HK-2 (cell line): Measurements from ENCODE around the gene SYT2.
A peak's percentile ranks its signal among the peaks of the same experiment; 100 is the strongest.
"Not testable (repeated sequence)": the region's sequence is repeated elsewhere in the genome, so short reads cannot be mapped to it uniquely, and the experiment has no call there.

Experiments used
- DNase-seq: peaks from one replicate; pipeline ENCODE4 v3.0.0-alpha.2; 2018; ENCODE audit not compliant: unreplicated experiment

The SYT2 gene

GRCh38 chr1:202642619-202643291 lies 67.5 kb downstream of the SYT2 start:
- no peak for DNase-seq

DNA sequence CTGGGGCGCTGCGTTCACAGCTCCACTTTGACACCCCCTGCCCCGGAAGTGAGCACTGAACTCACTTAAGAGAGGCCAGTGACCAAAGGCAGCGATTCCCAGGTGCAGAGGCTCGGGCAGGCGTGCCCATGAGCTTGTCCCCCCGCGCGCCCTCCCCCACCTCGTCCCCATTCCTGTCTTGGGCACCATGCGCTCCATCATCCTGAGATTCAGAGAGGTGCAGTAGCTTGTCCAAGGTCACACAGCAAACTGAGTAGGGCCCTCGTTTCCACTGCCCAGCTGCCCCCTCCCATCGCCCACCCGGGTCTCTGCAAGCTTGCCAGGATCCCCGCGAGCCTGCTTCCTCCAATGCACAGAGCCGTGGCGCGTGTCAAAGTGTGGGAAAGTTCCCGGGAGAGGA lies 68.0 kb downstream of the SYT2 start:
- DNase-seq: no peak

- DNase-seq: no peak
Measured at GRCh38 chr1:202639500-202639899, 70.8 kb downstream of the SYT2 start.

- not testable (repeated sequence) for DNase-seq
Measured at GRCh38 chr1:202638701-202639305, 71.5 kb downstream of the SYT2 start.

DNA sequence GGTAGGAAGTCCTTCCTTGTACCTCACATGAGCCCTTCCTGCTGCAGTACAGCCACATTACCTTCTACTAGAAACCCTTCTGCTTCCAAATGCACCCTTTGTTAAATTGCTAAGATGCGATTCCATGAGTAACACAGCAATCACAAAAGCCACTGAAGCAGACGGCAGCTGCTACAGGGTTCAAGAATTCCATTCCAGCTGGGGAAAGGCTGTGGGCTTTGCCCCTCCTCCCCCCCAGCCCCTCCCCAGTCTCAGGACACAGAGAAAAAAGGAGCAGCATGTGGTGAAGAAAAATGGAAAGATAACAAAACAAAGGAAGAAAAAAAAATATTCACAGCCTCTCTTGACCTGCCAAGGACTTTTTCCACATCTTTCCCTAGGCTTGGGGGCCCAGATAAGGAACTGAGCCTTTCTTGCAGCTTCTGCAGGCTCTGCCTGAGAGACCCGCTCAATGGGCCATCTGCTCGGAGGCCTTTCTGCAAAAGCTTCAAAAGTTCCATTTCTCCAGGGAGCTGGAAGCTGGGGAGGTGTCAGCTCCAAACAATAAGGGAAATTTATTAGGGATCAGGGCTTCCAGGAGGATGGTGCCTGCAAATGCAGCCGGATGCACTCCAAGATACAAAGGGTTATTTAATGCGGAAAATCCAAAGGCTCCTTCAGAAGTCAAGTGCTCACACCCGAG lies 72.1 kb downstream of the SYT2 start:
- DNase-seq: no peak

GRCh38 chr1:202637321-202638018 lies 72.8 kb downstream of the SYT2 start:
- DNase-seq: not testable (repeated sequence)

GRCh38 chr1:202636171-202636570 lies 74.1 kb downstream of the SYT2 start:
- not testable (repeated sequence) for DNase-seq

GRCh38 chr1:202632241-202632640 lies 78.0 kb downstream of the SYT2 start:
- no peak for DNase-seq

- DNase-seq: no peak
Measured at GRCh38 chr1:202631076-202631923, 79.0 kb downstream of the SYT2 start.

- no peak for DNase-seq
Measured at GRCh38 chr1:202630541-202630940, 79.7 kb downstream of the SYT2 start.

- DNase-seq: not testable (repeated sequence)
Measured at GRCh38 chr1:202630096-202630495, 80.2 kb downstream of the SYT2 start.

DNA sequence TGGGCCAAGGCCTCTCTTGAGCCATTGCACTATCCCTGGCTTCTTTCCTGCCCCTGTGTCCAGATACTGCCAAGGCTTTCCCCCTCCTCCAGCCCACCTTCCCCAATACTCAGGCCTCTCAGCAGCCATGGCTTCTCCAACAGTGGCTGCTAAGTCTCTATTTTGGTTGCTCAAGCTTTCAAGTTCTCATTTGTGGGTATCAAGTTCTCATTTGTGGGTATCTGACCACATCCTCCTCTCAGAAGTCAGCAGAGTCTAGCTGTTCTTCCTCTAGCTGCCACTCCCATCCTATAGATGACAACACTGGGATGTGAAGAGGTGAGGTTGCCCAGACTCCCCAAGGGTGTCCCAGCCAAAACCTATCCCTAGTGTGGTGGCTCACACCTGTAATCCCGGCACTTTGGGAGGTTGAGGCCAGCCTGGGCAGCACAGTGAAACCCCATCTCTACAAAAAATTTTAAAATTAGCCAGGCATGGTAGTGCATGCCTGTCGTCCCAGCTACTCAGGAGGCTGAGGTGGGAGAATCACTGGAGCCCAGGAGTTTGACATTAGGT lies 80.9 kb downstream of the SYT2 start:
- DNase-seq: not testable (repeated sequence)

DNA sequence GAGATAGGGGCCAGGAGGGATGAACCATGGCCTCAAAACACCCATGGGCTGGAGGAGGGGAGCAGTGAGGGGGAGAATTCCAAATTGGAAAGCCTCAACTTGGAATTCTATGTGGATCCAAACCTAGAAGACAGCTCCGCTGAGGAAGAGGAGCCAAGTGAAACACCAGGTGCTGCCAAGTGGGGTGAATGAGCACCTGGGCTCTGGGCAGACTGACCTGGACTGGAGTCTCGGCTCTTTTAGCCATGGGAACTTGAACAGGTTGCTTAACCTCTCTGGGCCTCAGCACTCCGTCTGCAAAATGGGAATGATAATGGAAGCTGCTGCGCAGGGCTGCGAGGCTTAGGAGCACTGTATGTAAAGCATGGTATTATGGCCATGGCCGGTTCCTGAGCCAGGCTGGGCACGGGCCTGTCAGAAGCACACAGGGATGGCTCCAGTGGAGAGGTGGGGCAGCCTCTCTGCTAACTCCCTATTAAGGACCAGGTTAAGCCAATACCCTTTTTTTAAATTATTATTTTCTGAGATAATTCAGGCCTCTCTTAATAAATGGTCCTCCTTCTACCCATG lies 81.5 kb downstream of the SYT2 start:
- DNase-seq: no peak

DNA sequence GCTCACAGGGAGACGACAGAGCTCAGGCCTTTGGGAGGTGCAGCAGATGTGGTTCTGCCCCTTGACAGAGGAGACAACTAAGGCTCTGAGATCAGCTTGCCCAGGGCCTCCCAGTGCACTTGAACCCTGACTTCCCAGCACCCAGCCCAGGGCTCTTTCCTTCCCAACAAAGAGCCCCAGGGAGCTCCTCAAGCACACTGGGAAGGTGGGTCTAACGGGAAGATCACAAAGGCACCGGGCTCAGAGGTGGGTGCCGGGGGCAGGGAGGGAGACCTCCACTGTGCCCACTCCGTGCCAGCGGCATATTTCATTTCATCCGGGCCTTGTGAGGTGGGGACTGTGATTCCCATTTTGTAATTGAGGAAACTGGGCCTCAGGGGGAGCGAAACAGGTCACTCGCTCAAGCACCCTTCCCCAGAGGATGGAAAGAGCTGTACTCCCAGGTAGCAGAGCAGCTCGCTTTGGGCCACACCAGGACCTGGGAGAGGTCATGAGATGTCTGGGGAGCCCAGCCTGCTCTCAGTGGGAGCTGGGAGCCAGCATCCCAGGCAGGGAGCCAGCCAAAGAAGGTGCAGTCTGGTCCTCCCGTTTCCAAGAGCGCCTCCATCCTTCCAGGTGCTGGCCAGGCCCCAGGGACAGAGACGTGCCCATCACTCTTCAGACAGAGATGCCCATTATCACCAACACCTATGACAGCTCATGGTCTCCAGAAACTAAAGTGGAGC lies 82.3 kb downstream of the SYT2 start:
- no peak for DNase-seq

GRCh38 chr1:202627036-202627435 lies 83.2 kb downstream of the SYT2 start:
- not testable (repeated sequence) for DNase-seq

- peak; percentile 74 for DNase-seq
Measured at GRCh38 chr1:202625416-202626360, 84.6 kb downstream of the SYT2 start.

DNA sequence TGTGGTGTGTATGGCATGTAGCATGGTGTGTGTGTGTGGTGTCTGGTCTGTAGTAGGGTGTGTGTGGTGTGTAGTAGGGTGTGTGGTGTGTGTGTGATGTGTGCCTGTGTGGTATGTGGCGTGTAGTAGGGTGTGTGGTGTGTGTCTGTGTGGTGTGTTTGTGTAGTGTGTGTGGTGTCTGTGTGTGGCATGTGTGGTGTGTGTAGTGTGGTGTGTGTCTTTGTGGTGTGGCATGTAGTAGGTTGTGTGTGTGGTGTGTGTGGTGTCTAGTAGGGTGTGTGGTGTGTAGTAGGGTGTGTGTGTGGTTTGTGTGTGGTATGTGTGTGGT lies 85.5 kb downstream of the SYT2 start:
- DNase-seq: no peak

DNA sequence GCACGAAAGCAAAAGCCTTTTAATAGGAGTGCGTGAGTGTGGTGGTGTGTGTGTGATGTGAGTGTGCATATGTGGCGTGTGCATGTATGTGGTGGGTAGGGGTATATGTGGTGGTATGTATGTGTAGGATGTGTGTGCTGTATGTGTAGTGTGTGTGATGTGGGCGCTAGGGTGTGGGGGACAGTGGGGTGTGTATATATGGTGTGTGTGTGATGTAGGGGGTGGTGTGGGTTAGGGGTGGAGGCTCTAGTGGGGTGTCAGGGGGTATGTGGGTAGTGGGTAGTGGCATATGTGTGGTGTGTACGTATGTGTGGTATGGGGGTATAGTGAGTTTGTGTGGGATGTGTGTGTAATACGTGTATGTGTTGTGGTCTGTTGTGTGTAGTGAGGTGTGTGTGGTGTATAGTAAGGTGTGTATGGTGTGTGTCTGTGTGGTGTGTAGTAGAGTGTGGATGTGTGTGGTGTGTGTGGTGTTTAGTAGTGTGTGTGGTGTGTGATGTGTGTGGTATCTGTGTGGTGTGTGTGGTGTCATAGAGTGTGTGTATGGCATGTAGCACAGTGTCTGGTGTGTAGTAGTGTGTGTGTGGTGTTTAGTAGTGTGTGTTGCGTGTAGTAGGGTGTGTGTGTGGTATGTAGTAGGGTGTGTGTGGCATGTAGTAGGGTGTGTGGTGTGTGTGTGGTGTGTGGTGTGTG lies 86.0 kb downstream of the SYT2 start:
- DNase-seq: no peak

DNA sequence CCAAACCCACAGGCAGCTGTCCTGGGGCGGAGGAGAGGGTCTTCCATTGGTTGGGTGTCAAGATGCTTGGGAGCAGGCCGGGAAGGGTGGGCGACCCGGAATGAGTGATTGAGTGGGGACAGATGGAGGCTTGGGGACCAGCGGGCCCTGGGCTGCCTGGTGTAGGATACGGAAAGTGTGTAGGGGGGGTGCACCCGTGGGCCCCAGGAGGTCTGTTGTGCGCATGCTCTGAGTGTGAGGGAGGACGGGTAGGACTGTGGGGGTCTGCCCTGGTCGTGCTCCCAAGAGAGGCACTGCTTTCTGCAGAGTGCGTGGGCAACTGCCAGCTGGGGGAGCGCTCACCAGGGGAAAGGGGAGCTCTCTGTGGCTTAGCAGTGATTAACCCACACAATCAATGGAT lies 86.8 kb downstream of the SYT2 start:
- DNase-seq: not testable (repeated sequence)
